Body of pancreas (tissue), 4 donors: Measurements from ENCODE around the gene RRP15.
A peak's percentile ranks its signal among the peaks of the same experiment; 100 is the strongest.

Source experiments
- POLR2A ChIP-seq, 3 donors: fragments of 450-650 bp; IDR thresholded peaks; one replicate each; pipeline ENCODE4 v1.6.1; 2016; ENCODE audit warnings: antibody characterized with exemption in 3 of 3, mild to moderate bottlenecking in 2 of 3
- TF ChIP-seq, protein P1 (sequence below), 7 experiments: fragments of 450-650 bp in 4 of 7; fragments of 200-600 bp in 3 of 7; sonication (generic) in 3 of 7; IDR thresholded peaks; one replicate each; pipeline ENCODE4 v1.5.1; 2016 to 2019; ENCODE audit warnings: antibody characterized with exemption in 7 of 7

DNA sequence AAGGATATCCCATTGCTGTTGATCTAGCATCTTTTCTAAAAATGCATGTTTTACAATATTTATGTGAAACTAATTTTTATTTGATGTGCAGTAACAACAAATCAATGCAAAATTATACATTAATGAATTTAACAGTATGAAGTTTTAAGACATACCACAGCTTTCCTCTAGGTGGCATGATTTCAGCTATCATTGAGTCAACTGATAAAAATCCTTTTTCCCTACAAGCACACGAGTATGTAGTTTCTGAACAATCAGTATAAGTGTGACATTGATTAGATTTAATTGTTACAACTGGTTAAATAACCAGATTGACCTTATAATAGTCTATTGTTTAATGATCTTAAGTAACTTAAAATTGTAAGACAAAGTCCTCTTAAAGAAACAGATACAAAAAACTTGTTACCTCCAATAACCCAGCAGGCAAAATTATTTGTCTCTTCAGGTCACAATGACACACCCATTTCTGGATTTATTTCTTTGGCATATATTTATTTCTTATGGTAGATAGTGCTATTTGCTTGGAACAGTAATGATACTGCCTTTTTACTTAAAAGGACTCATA lies 54.3 kb downstream of the RRP15 start:
- TF ChIP-seq, protein P1, sequence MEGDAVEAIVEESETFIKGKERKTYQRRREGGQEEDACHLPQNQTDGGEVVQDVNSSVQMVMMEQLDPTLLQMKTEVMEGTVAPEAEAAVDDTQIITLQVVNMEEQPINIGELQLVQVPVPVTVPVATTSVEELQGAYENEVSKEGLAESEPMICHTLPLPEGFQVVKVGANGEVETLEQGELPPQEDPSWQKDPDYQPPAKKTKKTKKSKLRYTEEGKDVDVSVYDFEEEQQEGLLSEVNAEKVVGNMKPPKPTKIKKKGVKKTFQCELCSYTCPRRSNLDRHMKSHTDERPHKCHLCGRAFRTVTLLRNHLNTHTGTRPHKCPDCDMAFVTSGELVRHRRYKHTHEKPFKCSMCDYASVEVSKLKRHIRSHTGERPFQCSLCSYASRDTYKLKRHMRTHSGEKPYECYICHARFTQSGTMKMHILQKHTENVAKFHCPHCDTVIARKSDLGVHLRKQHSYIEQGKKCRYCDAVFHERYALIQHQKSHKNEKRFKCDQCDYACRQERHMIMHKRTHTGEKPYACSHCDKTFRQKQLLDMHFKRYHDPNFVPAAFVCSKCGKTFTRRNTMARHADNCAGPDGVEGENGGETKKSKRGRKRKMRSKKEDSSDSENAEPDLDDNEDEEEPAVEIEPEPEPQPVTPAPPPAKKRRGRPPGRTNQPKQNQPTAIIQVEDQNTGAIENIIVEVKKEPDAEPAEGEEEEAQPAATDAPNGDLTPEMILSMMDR (IDR thresholded peaks at IDR 0.05), result peak; percentile 31 to 77 (median 68)
- TF ChIP-seq POLR2A (IDR thresholded peaks at IDR 0.05), result no peak
